Neural crest cell (in vitro differentiated cells): Measurements from ENCODE around the gene MGAT5B. TPM values are rescaled to one million over a fixed set of nuclear protein-coding genes. Genes with fewer than 3 reads are reported as not detected.

Source experiments
- DNase-seq: peaks from one replicate; pipeline ENCODE4 v3.0.0; 2021; ENCODE audit warnings: low read depth, mixed read lengths, low spot score
- H3K27ac Mint-ChIP-seq: one replicate; pipeline ENCODE4 v1.8.0; 2021; ENCODE audit warnings: mild to moderate bottlenecking, mixed read lengths; ENCODE audit not compliant: unreplicated experiment
- H3K27me3 Mint-ChIP-seq: 2 replicates; pipeline ENCODE4 v1.8.0; 2021; ENCODE audit warnings: low read depth, mild to moderate bottlenecking, mixed read lengths
- H3K36me3 Mint-ChIP-seq: 2 replicates; pipeline ENCODE4 v1.8.0; 2021; ENCODE audit warnings: low read depth, mild to moderate bottlenecking, mixed read lengths
- H3K4me1 Mint-ChIP-seq: 2 replicates; pipeline ENCODE4 v1.8.0; 2021; ENCODE audit warnings: mixed read lengths
- H3K4me3 Mint-ChIP-seq: one replicate; pipeline ENCODE4 v1.8.0; 2021; ENCODE audit warnings: mild to moderate bottlenecking, mixed read lengths
- H3K9me3 Mint-ChIP-seq: 2 replicates; pipeline ENCODE4 v1.8.0; 2021; ENCODE audit warnings: mixed read lengths
- total RNA-seq: library from RNA; stranded (reverse); gene quantifications from 2 replicates; pipeline ENCODE4 v1.2.1, GENCODE V29; 2021
- TF ChIP-seq, protein P1 (sequence below): fragments of 200-600 bp; sonication (generic); conservative IDR thresholded peaks from 2 replicates; pipeline ENCODE4 v1.5.0; 2021; ENCODE audit warnings: antibody characterized with exemption, mild to moderate bottlenecking

The MGAT5B gene
- total RNA-seq, 1 donor from 2014 or later, result 14.6 TPM

DNA sequence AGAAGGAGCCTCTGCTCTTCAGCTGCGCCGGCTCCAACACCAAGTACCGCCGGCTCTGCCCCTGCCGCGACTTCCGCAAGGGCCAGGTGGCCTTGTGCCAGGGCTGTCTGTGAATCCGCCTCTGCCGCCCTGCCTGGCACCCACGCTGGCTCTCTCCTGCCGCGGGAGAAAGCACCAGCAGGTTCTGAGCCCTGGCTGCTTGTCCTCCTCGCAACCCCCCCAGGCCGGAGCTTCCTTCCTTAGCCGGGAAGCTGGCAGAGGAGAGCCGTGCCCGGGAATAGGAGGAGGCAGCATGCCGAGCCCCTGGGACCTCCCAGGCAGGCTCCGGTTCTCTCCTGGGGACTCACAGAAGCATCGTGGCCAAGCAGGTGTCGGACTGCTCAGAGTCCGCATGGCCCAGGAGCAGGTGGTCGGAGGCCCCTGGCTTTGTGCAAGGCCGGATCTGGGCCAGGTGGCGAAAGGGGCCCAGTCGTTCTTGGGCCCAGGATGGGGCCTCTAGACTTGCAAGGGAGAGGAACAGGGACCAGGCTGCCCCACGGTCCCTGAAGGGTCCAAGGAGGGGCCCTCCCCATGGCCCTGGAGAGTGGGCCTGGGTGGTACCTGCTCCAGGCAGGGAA lies 80.6 kb downstream of the MGAT5B start:
- Mint-ChIP-seq H3K36me3 (no peaks in the 10 kb centered on the region), H3K9me3 (no peaks in the 10 kb centered on the region), H3K4me3 (no peak overlapping the region), H3K27ac (no peak overlapping the region), H3K4me1 (no peaks in the 10 kb centered on the region), H3K27me3 (no peaks in the 10 kb centered on the region)
- DNase-seq, result no peak
- TF ChIP-seq, protein P1, sequence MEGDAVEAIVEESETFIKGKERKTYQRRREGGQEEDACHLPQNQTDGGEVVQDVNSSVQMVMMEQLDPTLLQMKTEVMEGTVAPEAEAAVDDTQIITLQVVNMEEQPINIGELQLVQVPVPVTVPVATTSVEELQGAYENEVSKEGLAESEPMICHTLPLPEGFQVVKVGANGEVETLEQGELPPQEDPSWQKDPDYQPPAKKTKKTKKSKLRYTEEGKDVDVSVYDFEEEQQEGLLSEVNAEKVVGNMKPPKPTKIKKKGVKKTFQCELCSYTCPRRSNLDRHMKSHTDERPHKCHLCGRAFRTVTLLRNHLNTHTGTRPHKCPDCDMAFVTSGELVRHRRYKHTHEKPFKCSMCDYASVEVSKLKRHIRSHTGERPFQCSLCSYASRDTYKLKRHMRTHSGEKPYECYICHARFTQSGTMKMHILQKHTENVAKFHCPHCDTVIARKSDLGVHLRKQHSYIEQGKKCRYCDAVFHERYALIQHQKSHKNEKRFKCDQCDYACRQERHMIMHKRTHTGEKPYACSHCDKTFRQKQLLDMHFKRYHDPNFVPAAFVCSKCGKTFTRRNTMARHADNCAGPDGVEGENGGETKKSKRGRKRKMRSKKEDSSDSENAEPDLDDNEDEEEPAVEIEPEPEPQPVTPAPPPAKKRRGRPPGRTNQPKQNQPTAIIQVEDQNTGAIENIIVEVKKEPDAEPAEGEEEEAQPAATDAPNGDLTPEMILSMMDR, result no peak

DNA sequence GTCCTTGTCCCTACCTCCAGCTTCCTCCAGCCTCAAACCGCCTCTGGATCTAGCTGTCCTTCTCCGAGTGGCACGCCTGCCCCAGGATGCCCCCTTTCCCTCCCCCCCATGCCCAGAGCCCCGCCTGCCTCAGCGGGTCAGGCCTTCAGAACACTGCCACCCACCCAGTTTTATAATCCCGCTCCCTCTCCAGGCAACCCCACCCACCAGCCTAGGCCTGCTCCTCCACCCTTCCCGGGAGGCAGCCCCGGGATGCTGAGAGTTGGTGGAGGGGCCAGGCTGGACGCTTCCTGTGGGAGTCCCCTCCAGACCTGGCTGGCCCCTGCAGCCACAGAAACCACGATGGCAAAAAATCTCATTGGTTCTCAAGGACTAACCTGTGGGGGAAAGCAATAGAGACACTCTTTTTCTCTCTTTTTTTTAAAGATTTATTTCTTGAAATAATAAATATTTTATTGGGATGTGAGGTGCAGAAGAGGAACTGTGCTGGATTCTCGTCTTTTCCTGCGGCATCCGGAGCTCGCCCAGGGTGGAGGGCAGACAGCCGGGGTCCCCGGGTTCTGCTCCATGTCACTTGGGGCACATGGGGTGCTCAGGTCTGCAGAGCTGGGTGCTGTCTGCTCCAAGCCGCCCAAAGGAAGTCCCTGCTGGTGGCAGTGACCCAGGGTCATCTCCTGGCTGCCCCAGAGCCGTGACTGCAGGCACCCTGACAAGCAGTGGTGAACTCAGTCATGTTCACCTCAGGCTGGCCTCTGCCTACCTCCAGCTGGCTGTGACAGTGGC lies 81.9 kb downstream of the MGAT5B start:
- TF ChIP-seq, protein P1, result no peak
- Mint-ChIP-seq H3K4me3 (no peak overlapping the region), H3K27me3 (no peaks in the 10 kb centered on the region), H3K27ac (no peak overlapping the region), H3K4me1 (no peaks in the 10 kb centered on the region), H3K9me3 (no peaks in the 10 kb centered on the region), H3K36me3 (no peaks in the 10 kb centered on the region)
- DNase-seq, result no peak

DNA sequence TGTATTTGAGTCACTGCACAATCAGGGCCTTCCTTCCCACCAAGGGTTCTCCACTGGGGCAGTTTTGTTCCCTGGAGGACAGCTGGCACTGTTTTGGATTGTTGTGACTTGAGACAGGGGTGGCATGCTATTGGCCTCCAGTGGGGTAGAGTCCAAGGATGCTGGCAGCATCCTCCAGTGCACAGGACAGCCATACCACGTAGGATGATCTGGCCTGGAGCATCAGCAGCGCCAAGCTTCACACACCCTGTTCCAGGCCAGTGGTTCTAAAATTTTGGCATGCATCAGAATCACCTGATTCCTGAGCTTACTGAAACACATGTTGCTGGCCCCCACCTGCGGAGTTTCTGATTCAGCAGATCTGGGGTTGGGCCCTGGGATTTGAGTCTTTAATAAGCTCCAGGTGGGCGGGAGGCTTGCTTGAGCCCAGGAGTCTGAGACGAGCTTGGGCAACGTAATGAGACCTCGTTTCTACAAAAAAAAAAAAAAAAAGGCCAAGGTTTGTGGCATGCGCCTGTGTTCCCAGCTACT lies 83.2 kb downstream of the MGAT5B start:
- Mint-ChIP-seq H3K27ac (no peak overlapping the region), H3K36me3 (no peaks in the 10 kb centered on the region), H3K9me3 (no peaks in the 10 kb centered on the region), H3K4me3 (no peak overlapping the region), H3K27me3 (no peaks in the 10 kb centered on the region), H3K4me1 (no peaks in the 10 kb centered on the region)
- TF ChIP-seq, protein P1, result no peak
- no peak for DNase-seq

DNA sequence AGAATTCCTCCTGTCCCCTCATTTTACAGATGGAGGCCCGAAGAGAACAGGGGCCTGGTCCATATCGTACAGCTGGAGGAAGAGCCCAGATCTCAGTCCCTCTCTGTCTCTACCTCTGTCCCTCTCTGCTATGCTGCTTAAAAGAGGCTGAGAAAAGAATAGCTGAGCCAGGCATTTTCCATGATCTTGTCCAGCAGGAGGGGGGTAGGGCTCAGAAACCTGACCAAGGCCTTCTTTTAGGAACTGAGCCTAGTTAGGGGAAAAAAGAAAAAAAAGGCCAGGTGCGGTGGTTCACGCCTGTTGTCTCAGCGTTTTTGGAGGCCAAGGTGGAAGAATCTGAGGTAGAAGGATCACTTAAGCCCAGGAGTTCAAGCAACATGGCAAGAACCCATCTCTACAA lies 84.2 kb downstream of the MGAT5B start:
- TF ChIP-seq, protein P1, result no peak

DNA sequence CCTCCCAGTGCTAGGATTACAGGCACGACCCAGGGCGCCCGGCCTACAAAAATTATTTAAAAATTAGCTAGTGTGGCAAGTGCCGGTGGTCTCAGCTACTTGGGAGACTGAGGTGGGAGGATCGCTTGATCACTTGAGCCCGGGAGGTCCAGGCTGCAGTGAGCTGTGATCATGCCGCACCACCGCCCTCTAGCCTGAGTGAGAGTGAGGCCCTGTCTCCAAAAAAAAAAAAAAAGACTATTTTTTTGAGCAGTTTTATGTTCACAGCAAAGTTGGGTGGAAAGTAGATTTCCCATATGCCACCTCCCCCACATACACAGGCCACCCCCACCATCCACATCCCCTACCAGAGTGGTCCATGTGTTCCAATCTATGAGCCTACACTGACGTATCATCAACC lies 84.9 kb downstream of the MGAT5B start:
- DNase-seq, result no peak
- TF ChIP-seq, protein P1, result no peak
- no peaks in the 10 kb centered on the region for H3K9me3 Mint-ChIP-seq
- no peaks in the 10 kb centered on the region for H3K36me3 Mint-ChIP-seq
- peaks cover 10% of the 10 kb centered on the region for H3K4me1 Mint-ChIP-seq
- no peak overlapping the region for H3K4me3 Mint-ChIP-seq
- peaks cover 2% of the 10 kb centered on the region for H3K27me3 Mint-ChIP-seq
- no peak overlapping the region for H3K27ac Mint-ChIP-seq

More for the DNA sequence above, 84.2 kb downstream of the MGAT5B start:
- Mint-ChIP-seq H3K4me1 (peaks cover 3% of the 10 kb centered on the region), H3K36me3 (no peaks in the 10 kb centered on the region), H3K27me3 (peaks cover 1% of the 10 kb centered on the region), H3K27ac (no peak overlapping the region), H3K4me3 (no peak overlapping the region), H3K9me3 (no peaks in the 10 kb centered on the region)
- DNase-seq, result no peak
